BLaER1 (cell line): ENCODE measurements around the gene TNFSF15.
A peak's percentile ranks its signal among the peaks of the same experiment; 100 is the strongest.

Experiments
- H3K27ac ChIP-seq: shearing (Covaris generic); formaldehyde crosslinking; 2 replicates; pipeline ENCODE4 v1.8.1; 2022
- H3K27me3 ChIP-seq: shearing (Covaris generic); formaldehyde crosslinking; 2 replicates; pipeline ENCODE4 v1.8.1; 2022
- H3K36me3 ChIP-seq: shearing (Covaris generic); formaldehyde crosslinking; 2 replicates; pipeline ENCODE4 v1.8.1; 2022
- H3K4me1 ChIP-seq: shearing (Covaris generic); formaldehyde crosslinking; 2 replicates; pipeline ENCODE4 v1.8.1; 2022
- H3K4me2 ChIP-seq: shearing (Covaris generic); formaldehyde crosslinking; 2 replicates; pipeline ENCODE4 v1.8.1; 2022
- H3K4me3 ChIP-seq: shearing (Covaris generic); formaldehyde crosslinking; 2 replicates; pipeline ENCODE4 v1.8.1; 2022
- H3K9ac ChIP-seq: shearing (Covaris generic); formaldehyde crosslinking; 2 replicates; pipeline ENCODE4 v1.8.1; 2022
- H3K9me3 ChIP-seq: shearing (Covaris generic); formaldehyde crosslinking; 2 replicates; pipeline ENCODE4 v1.8.1; 2022
- H4K20me1 ChIP-seq: shearing (Covaris generic); formaldehyde crosslinking; 2 replicates; pipeline ENCODE4 v1.8.1; 2022
- Cebpa-rat ChIP-seq: shearing (Covaris generic); IDR thresholded peaks from 2 replicates; pipeline ENCODE4 v1.8.1; 2022

Gene TNFSF15

GRCh38 chr9:114806526-114806900, 674 bp upstream of the TNFSF15 start:
- Histone ChIP-seq H3K4me2 (peak overlapping the region; percentile 38), H3K27me3 (no peaks in the 10 kb centered on the region), H3K9me3 (no peaks in the 10 kb centered on the region), H3K9ac (no peak overlapping the region), H3K4me3 (no peak overlapping the region), H3K27ac (no peak overlapping the region), H4K20me1 (no peaks in the 10 kb centered on the region), H3K36me3 (no peaks in the 10 kb centered on the region), H3K4me1 (peaks cover 12% of the 10 kb centered on the region)
- no peak for TF ChIP-seq Cebpa-rat

GRCh38 chr9:114804505-114804904, 1.3 kb downstream of the TNFSF15 start:
- H3K36me3 ChIP-seq: no peaks in the 10 kb centered on the region
- H3K4me2 ChIP-seq: no peak overlapping the region
- H3K9me3 ChIP-seq: no peaks in the 10 kb centered on the region
- peaks cover 12% of the 10 kb centered on the region for H3K4me1 ChIP-seq
- H3K27me3 ChIP-seq: no peaks in the 10 kb centered on the region
- no peak overlapping the region for H3K9ac ChIP-seq
- no peak overlapping the region for H3K27ac ChIP-seq
- no peaks in the 10 kb centered on the region for H4K20me1 ChIP-seq
- no peak overlapping the region for H3K4me3 ChIP-seq
- no peak for TF ChIP-seq Cebpa-rat

GRCh38 chr9:114803479-114804265, 2.2 kb downstream of the TNFSF15 start:
- Histone ChIP-seq H3K36me3 (no peaks in the 10 kb centered on the region), H3K4me2 (no peak overlapping the region), H3K27me3 (no peaks in the 10 kb centered on the region), H3K9ac (no peak overlapping the region), H3K27ac (no peak overlapping the region), H3K4me3 (no peak overlapping the region), H3K4me1 (peaks cover 12% of the 10 kb centered on the region), H4K20me1 (no peaks in the 10 kb centered on the region), H3K9me3 (no peaks in the 10 kb centered on the region)
- no peak for TF ChIP-seq Cebpa-rat

- H3K4me3 ChIP-seq: no peak overlapping the region
- H3K27me3 ChIP-seq: no peaks in the 10 kb centered on the region
- no peak for TF ChIP-seq Cebpa-rat
- H3K27ac ChIP-seq: no peak overlapping the region
- H3K4me1 ChIP-seq: no peaks in the 10 kb centered on the region
- H3K4me2 ChIP-seq: no peak overlapping the region
- H3K9ac ChIP-seq: no peak overlapping the region
- no peaks in the 10 kb centered on the region for H3K9me3 ChIP-seq
- H3K36me3 ChIP-seq: no peaks in the 10 kb centered on the region
- no peaks in the 10 kb centered on the region for H4K20me1 ChIP-seq
Measured at GRCh38 chr9:114799925-114800324, 5.9 kb downstream of the TNFSF15 start.

GRCh38 chr9:114799441-114799840, 6.4 kb downstream of the TNFSF15 start:
- Histone ChIP-seq H3K9ac (no peak overlapping the region), H3K4me2 (no peak overlapping the region), H3K27me3 (no peaks in the 10 kb centered on the region), H4K20me1 (no peaks in the 10 kb centered on the region), H3K27ac (no peak overlapping the region), H3K9me3 (no peaks in the 10 kb centered on the region), H3K36me3 (no peaks in the 10 kb centered on the region), H3K4me1 (no peaks in the 10 kb centered on the region), H3K4me3 (no peak overlapping the region)
- no peak for TF ChIP-seq Cebpa-rat

GRCh38 chr9:114798780-114799427, 6.9 kb downstream of the TNFSF15 start:
- Histone ChIP-seq H3K4me3 (no peak overlapping the region), H3K9ac (no peak overlapping the region), H3K4me1 (no peaks in the 10 kb centered on the region), H3K9me3 (no peaks in the 10 kb centered on the region), H3K27me3 (no peaks in the 10 kb centered on the region), H4K20me1 (no peaks in the 10 kb centered on the region), H3K4me2 (no peak overlapping the region), H3K36me3 (no peaks in the 10 kb centered on the region), H3K27ac (no peak overlapping the region)
- TF ChIP-seq Cebpa-rat: no peak

GRCh38 chr9:114798101-114798500, 7.7 kb downstream of the TNFSF15 start:
- H4K20me1 ChIP-seq: no peaks in the 10 kb centered on the region
- no peaks in the 10 kb centered on the region for H3K9me3 ChIP-seq
- no peak overlapping the region for H3K27ac ChIP-seq
- no peaks in the 10 kb centered on the region for H3K27me3 ChIP-seq
- no peak overlapping the region for H3K9ac ChIP-seq
- no peak overlapping the region for H3K4me2 ChIP-seq
- no peak for TF ChIP-seq Cebpa-rat
- H3K4me3 ChIP-seq: no peak overlapping the region
- H3K4me1 ChIP-seq: no peaks in the 10 kb centered on the region
- no peaks in the 10 kb centered on the region for H3K36me3 ChIP-seq

DNA sequence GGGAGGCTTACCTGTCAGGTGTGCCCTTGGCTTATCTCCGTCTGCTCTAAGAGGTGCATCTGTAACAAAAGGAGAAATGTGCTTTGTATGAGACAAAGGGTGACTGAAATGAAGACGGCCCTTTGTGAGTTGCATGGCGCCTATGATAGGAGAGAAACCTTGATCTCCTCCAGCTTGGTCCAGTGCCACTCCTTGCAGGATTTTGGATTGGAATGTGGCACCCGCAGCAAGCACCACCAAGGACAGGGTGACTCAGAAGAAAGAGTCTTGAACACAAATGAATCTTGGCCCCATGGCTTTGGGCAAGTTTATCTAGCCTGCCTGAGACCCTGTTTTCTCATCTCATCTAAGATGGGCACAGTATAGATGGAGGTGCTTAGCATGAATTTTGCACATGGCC, 13.4 kb downstream of the TNFSF15 start:
- Histone ChIP-seq H3K4me3 (no peak overlapping the region), H3K9ac (no peak overlapping the region), H3K27me3 (no peaks in the 10 kb centered on the region), H3K36me3 (no peaks in the 10 kb centered on the region), H3K4me1 (no peaks in the 10 kb centered on the region), H3K9me3 (no peaks in the 10 kb centered on the region), H3K4me2 (no peak overlapping the region), H4K20me1 (no peaks in the 10 kb centered on the region), H3K27ac (no peak overlapping the region)
- TF ChIP-seq Cebpa-rat: no peak

DNA sequence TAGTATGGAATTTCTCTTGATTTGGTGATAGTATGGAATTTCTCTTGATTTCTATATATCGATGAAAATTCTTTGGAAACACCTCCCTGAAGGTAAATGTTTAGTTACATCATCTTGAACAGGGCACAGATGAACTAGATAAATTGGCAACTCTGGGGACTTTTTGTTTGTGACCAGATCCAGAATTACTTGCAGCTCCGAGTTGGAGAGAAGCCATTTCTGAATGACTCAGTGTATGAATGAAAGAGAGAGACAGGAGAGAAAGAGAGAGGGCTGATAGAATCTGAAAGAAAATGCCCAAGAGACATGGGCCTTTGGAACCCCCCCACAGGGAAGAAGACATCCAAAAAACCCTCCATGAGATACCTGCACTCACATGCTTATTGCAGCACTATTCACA, 14.1 kb downstream of the TNFSF15 start:
- H3K4me1 ChIP-seq: no peaks in the 10 kb centered on the region
- no peak overlapping the region for H3K9ac ChIP-seq
- no peaks in the 10 kb centered on the region for H3K36me3 ChIP-seq
- no peak for TF ChIP-seq Cebpa-rat
- no peaks in the 10 kb centered on the region for H4K20me1 ChIP-seq
- H3K4me2 ChIP-seq: no peak overlapping the region
- no peaks in the 10 kb centered on the region for H3K27me3 ChIP-seq
- H3K27ac ChIP-seq: no peak overlapping the region
- no peaks in the 10 kb centered on the region for H3K9me3 ChIP-seq
- no peak overlapping the region for H3K4me3 ChIP-seq

- Histone ChIP-seq H3K4me1 (no peaks in the 10 kb centered on the region), H3K4me2 (no peak overlapping the region), H4K20me1 (no peaks in the 10 kb centered on the region), H3K36me3 (no peaks in the 10 kb centered on the region), H3K27ac (no peak overlapping the region), H3K9me3 (no peaks in the 10 kb centered on the region), H3K9ac (no peak overlapping the region), H3K4me3 (no peak overlapping the region), H3K27me3 (no peaks in the 10 kb centered on the region)
- TF ChIP-seq Cebpa-rat: no peak
Measured at GRCh38 chr9:114791312-114791711, 14.5 kb downstream of the TNFSF15 start.
